Measurements from ENCODE around the gene TAPBPL.
A peak's percentile ranks its signal among the peaks of the same experiment; 100 is the strongest.
"Not testable (repeated sequence)": the region's sequence is repeated elsewhere in the genome, so short reads cannot be mapped to it uniquely, and the experiment has no call there.

The TAPBPL gene

DNA sequence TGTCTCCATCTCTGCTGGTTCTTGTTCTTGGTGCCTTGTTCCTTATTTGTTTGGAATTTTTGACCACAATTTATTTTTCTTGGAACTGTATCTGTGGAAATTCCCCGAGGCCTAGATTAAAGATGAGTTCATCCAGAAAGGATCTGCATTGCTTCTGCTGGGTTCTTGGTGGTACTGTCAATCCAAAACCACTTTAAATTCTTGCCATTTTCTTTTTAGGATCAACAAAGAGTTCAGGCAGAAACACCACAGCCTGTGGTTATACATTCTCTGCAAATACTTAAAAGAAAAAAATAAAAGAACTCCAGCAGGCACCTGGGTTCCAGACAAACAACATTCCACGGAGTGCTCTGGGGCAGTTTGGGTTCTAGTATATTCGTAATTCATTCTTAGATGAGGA is 24.6 kb downstream of the TAPBPL start:
- Histone ChIP-seq H3K36me3 (ENCODE audit: control insufficient read depth, insufficient read depth, low read length, severe bottlenecking) (no peaks in the 10 kb centered on the region), H3K4me1 (ENCODE audit: control insufficient read depth, insufficient read depth, low read length) (peaks cover 16% of the 10 kb centered on the region), H3K9ac (ENCODE audit: low read length) (no peak overlapping the region), H3K4me3 (ENCODE audit: low read length) (no peak overlapping the region), H3K9me3 (ENCODE audit: control insufficient read depth, low read length) (no peaks in the 10 kb centered on the region), H3K27me3 (replicated peaks; ENCODE audit: control insufficient read depth, insufficient read depth, low read length) (no peaks in the 10 kb centered on the region)
- DNase-seq (ENCODE audit: low read depth) = peak; percentile 65

DNA sequence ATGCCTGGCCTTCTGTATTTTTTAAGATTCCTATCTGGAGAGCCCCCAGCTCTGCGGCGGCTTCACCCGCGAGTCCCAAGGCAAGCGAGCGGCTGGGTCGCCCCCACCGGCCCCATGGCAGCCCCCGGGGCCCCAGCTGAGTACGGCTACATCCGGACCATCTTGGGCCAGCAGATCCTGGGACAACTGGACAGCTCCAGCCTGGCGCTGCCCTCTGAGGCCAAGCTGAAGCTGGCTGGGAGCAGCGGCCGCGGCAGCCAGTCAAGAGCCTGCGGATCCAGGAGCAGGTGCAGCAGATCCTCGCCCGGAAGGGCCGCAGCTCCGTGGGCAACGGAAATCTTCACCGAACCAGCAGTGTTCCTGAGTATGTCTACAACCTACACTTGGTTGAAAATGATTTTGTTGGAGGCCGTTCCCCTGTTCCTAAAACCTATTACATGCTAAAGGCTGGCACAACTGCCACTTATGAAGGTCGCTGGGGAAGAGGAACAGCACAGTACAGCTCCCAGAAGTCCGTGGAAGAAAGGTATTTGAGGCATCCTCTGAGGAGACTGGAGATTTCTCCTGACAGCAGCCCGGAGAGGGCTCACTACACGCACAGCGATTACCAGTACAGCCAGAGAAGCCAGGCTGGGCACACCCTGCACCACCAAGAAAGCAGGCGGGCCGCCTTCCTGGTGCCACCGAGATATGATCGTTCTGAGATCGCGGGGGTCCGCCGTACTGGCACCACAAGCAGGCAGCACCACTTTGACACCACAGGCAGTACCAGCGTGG is 25.9 kb downstream of the TAPBPL start:
- DNase-seq (ENCODE audit: low read depth); H3K4me1 ChIP-seq (ENCODE audit: control insufficient read depth, insufficient read depth, low read length); H3K36me3 ChIP-seq (ENCODE audit: control insufficient read depth, insufficient read depth, low read length, severe bottlenecking); H3K27me3 ChIP-seq (replicated peaks; ENCODE audit: control insufficient read depth, insufficient read depth, low read length); H3K9ac ChIP-seq (ENCODE audit: low read length); H3K9me3 ChIP-seq (ENCODE audit: control insufficient read depth, low read length); H3K4me3 ChIP-seq (ENCODE audit: low read length): not testable (repeated sequence)

DNA sequence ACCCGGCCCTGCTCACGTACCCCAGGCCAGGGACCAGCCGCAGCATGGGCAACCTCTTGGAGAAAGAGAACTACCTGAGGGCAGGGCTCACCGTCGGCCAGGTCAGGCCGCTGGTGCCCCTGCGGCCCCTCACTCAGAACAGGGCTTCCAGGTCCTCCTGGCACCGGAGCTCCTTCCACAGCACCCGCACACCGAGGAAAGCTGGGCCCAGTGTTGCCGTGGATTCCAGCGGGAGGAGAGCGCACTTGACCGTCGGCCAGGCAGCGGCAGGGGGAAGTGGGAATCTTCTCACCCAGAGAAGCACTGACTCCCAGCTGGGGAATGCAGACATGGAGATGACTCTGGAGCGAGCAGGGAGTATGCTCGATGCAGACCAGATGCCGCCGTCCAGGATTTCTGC is 26.6 kb downstream of the TAPBPL start:
- Histone ChIP-seq H3K4me1 (ENCODE audit: control insufficient read depth, insufficient read depth, low read length) (peaks cover 8% of the 10 kb centered on the region), H3K36me3 (ENCODE audit: control insufficient read depth, insufficient read depth, low read length, severe bottlenecking) (no peaks in the 10 kb centered on the region), H3K9ac (ENCODE audit: low read length) (no peak overlapping the region), H3K4me3 (ENCODE audit: low read length) (no peak overlapping the region), H3K27me3 (replicated peaks; ENCODE audit: control insufficient read depth, insufficient read depth, low read length) (no peaks in the 10 kb centered on the region), H3K9me3 (ENCODE audit: control insufficient read depth, low read length) (no peaks in the 10 kb centered on the region)
- DNase-seq (ENCODE audit: low read depth) = no peak

DNA sequence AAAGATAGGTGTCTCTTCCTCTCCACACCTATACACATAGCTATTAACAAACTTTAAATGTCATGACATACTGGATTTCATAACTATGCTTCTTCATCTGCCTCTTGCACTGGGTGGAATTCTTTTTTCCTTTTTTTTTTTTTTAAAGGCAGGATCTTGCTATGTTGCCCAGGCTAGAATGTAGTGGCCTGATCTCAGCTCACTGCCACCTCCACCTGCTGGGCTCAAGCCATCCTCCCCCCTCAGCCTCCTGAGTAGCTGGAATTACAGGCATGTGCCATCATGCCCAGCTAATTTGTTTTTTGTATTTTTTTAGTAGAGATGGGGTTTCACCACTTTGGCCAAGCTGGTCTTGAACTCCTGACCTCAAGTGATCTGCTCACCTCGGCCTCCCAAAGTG is 36.4 kb downstream of the TAPBPL start:
- Histone ChIP-seq H3K9me3 (ENCODE audit: control insufficient read depth, low read length) (no peaks in the 10 kb centered on the region), H3K9ac (ENCODE audit: low read length) (no peak overlapping the region), H3K36me3 (ENCODE audit: control insufficient read depth, insufficient read depth, low read length, severe bottlenecking) (peaks cover 3% of the 10 kb centered on the region), H3K4me3 (ENCODE audit: low read length) (no peak overlapping the region), H3K27me3 (replicated peaks; ENCODE audit: control insufficient read depth, insufficient read depth, low read length) (no peaks in the 10 kb centered on the region), H3K4me1 (ENCODE audit: control insufficient read depth, insufficient read depth, low read length) (peaks cover 7% of the 10 kb centered on the region)
- no peak for DNase-seq (ENCODE audit: low read depth)

DNA sequence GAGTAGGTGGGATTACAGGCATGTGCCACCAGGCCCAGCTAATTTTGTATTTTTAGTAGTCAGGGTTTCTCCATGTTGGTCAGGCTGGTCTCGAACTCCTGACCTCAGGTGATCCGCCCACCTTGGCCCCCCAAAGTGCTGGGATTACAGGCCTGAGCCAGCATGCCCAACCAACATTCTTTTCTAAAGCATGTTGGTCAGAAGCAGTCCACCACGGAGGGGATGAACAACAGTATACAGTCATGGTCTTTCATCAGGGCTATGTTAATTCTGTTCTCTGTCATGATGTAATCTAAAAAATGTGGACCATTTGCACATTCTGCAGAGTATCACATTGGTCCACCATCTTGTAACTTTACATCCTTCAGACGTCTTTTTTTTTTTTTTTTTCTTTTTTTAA is 37.6 kb downstream of the TAPBPL start:
- H3K4me3 ChIP-seq (ENCODE audit: low read length) = no peak overlapping the region
- DNase-seq (ENCODE audit: low read depth) = no peak

DNA sequence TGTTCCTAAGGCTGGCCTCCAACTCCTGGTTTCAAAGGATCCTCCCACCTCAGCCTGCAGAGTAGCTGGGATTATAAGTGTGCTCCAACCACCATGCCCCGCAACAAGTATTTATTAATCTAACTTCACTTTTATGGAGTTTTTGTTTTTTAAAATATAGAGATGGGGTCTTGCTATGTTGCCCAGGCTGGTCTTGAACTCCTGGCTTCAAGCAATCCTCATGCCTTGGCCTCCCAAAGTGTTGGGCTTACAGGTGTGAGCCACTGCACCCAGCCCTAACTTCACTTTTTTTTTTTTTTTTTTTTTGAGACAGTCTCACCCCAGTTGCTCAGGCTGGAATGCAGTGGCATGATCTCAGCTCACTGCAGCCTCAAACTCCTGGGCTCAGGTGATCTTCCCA is 38.8 kb downstream of the TAPBPL start:
- H3K4me3 ChIP-seq (ENCODE audit: low read length); H3K36me3 ChIP-seq (ENCODE audit: control insufficient read depth, insufficient read depth, low read length, severe bottlenecking); DNase-seq (ENCODE audit: low read depth); H3K9ac ChIP-seq (ENCODE audit: low read length); H3K9me3 ChIP-seq (ENCODE audit: control insufficient read depth, low read length); H3K27me3 ChIP-seq (replicated peaks; ENCODE audit: control insufficient read depth, insufficient read depth, low read length): not testable (repeated sequence)
- peaks cover 18% of the 10 kb centered on the region for H3K4me1 ChIP-seq (ENCODE audit: control insufficient read depth, insufficient read depth, low read length)

More for the DNA sequence above, 37.6 kb downstream of the TAPBPL start:
- Histone ChIP-seq H3K4me1 (ENCODE audit: control insufficient read depth, insufficient read depth, low read length) (peaks cover 9% of the 10 kb centered on the region), H3K36me3 (ENCODE audit: control insufficient read depth, insufficient read depth, low read length, severe bottlenecking) (peaks cover 3% of the 10 kb centered on the region), H3K9me3 (ENCODE audit: control insufficient read depth, low read length) (no peaks in the 10 kb centered on the region), H3K9ac (ENCODE audit: low read length) (no peak overlapping the region), H3K27me3 (replicated peaks; ENCODE audit: control insufficient read depth, insufficient read depth, low read length) (no peaks in the 10 kb centered on the region)

DNA sequence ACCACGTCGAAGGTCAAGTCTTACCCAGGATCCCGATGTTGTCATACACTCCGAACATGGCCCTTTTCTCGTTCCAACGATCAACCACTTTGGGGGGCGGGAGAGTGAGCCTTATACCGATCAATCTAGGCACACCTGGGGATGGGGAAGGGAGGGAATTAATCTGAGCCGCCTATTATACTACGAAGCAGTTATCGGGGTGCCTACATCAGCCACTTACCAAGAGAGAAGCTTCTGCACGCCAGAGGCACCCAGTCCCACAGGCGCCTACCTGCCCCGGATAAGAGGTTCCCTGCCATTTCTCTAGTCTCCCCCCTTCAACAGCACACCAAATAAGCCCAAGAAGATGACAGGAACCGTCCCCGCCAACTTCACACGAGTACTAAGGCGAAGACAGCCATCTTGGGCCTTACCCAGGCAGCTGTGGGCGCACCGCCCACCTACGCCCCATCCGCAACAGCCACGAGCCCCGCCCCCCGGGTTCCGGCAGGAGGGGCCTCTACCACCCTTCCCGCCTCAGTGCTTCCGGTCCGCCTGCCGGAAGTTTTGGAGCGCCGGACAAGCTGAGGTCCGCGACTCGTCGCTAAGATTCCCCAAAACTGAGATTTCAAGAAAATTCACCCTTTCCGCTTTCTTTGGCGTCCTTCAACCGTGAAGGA is 41.1 kb downstream of the TAPBPL start, which contains the start of gene MRPL51:
TSS of gene MRPL51 (minus strand) at position 425 of the 659 bp plus-strand sequence. CDS start at position 299, 126 bp downstream.
- peak within 1 kb of the TSS; percentile 95 for H3K9ac ChIP-seq (ENCODE audit: low read length)
- H3K36me3 ChIP-seq (ENCODE audit: control insufficient read depth, insufficient read depth, low read length, severe bottlenecking) = peaks cover 11% of the 10 kb centered on the region
- peak; percentile 99 for DNase-seq (ENCODE audit: low read depth)
- H3K27me3 ChIP-seq (replicated peaks; ENCODE audit: control insufficient read depth, insufficient read depth, low read length) = no peaks in the 10 kb centered on the region
- peaks cover 18% of the 10 kb centered on the region for H3K4me1 ChIP-seq (ENCODE audit: control insufficient read depth, insufficient read depth, low read length)
- H3K9me3 ChIP-seq (ENCODE audit: control insufficient read depth, low read length) = no peaks in the 10 kb centered on the region
- peak within 1 kb of the TSS; percentile 94 for H3K4me3 ChIP-seq (ENCODE audit: low read length)

DNA sequence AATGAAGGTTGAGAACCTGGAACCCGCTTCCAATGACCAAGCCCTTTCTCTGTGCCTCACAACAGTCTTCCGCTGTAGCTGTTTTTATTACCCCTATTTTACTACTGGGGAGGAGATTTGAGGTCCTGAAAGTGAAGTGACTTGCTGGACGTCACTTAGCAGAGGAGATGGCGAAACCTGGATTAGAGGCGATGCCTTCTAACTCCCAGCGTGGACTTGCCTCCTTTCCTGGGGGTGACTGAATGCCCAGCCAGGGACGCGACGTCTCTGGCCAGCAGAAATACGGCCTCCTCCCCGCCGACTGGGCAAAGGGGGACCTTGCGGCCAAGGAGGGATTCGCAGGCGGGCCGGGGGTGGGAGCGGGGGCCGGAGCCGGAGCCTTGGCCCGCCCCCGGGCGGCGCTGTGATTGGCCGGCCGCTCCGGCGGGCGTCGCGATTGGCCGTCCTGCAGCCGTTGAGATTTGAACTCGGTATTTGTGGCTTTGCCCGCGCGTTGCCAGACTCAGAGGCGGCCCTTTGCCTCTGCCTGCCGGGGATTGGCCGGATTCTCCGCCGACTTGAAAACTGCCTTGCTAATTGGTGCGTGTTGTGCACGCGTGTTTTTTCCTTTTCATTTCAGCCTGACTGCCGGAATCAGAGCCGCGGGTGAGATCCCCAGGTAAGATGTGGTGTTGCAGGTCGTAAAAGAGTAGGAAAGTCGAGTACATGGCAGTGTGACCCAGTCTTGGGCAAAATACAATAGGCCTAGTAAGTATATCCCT is 41.8 kb downstream of the TAPBPL start, which contains the start of gene NCAPD2:
TSS of gene NCAPD2 (plus strand) at position 606 of the 761 bp plus-strand sequence. CDS start 997 bp downstream, outside the sequence.
- peak; percentile 99 for DNase-seq (ENCODE audit: low read depth)
- Histone ChIP-seq H3K9me3 (ENCODE audit: control insufficient read depth, low read length) (no peaks in the 10 kb centered on the region), H3K36me3 (ENCODE audit: control insufficient read depth, insufficient read depth, low read length, severe bottlenecking) (peaks cover 12% of the 10 kb centered on the region), H3K9ac (ENCODE audit: low read length) (peak within 1 kb of the TSS; percentile 95), H3K4me1 (ENCODE audit: control insufficient read depth, insufficient read depth, low read length) (peaks cover 18% of the 10 kb centered on the region), H3K27me3 (replicated peaks; ENCODE audit: control insufficient read depth, insufficient read depth, low read length) (no peaks in the 10 kb centered on the region), H3K4me3 (ENCODE audit: low read length) (peak within 1 kb of the TSS; percentile 94)

DNA sequence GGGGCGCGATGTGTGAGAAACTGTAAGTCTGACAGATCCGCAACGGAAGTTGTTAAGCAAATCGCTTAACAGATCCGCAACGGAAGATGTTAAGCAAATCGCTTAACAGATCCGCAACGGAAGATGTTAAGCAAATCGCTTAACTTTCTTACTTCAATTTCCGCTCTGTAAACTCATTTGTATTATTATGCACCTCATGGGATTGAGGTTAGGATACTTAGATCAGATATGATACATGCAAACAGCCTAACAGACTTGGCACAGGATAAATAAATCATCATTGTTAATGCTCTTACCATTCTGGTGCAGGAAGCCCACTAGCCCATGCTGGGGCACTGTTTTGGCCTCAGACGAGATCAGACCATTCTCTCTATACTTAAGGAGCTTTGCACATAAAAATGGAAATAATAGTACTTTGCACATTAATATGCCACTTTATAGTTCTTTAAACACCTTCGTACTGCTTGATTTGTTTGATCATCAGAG is 42.5 kb downstream of the TAPBPL start:
- Histone ChIP-seq H3K36me3 (ENCODE audit: control insufficient read depth, insufficient read depth, low read length, severe bottlenecking) (peaks cover 18% of the 10 kb centered on the region), H3K9ac (ENCODE audit: low read length) (peak overlapping the region; percentile 64), H3K4me1 (ENCODE audit: control insufficient read depth, insufficient read depth, low read length) (peaks cover 18% of the 10 kb centered on the region), H3K4me3 (ENCODE audit: low read length) (peak overlapping the region; percentile 94), H3K9me3 (ENCODE audit: control insufficient read depth, low read length) (no peaks in the 10 kb centered on the region), H3K27me3 (replicated peaks; ENCODE audit: control insufficient read depth, insufficient read depth, low read length) (no peaks in the 10 kb centered on the region)
- DNase-seq (ENCODE audit: low read depth) = no peak

DNA sequence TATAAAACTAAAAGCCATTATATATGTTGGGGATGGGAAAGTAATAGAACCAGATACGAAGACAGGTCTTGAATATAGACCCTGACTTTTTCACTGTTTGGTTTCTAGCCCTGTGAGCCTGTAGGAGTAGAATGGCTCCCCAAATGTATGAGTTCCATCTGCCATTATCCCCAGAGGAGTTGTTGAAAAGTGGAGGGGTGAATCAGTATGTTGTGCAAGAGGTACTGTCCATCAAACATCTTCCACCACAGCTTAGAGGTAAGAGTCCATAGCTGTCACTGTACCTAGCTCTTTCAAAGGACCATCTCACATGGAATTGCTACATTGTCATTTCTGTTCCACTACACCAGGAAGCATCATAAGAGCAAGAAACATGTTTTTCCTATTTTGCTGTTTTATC is 43.1 kb downstream of the TAPBPL start:
- DNase-seq (ENCODE audit: low read depth) = peak; percentile 10
- peaks cover 18% of the 10 kb centered on the region for H3K4me1 ChIP-seq (ENCODE audit: control insufficient read depth, insufficient read depth, low read length)
- H3K9ac ChIP-seq (ENCODE audit: low read length) = no peak overlapping the region
- H3K36me3 ChIP-seq (ENCODE audit: control insufficient read depth, insufficient read depth, low read length, severe bottlenecking) = peaks cover 19% of the 10 kb centered on the region
- H3K27me3 ChIP-seq (replicated peaks; ENCODE audit: control insufficient read depth, insufficient read depth, low read length) = no peaks in the 10 kb centered on the region
- H3K4me3 ChIP-seq (ENCODE audit: low read length) = peak overlapping the region; percentile 94
- H3K9me3 ChIP-seq (ENCODE audit: control insufficient read depth, low read length) = no peaks in the 10 kb centered on the region

DNA sequence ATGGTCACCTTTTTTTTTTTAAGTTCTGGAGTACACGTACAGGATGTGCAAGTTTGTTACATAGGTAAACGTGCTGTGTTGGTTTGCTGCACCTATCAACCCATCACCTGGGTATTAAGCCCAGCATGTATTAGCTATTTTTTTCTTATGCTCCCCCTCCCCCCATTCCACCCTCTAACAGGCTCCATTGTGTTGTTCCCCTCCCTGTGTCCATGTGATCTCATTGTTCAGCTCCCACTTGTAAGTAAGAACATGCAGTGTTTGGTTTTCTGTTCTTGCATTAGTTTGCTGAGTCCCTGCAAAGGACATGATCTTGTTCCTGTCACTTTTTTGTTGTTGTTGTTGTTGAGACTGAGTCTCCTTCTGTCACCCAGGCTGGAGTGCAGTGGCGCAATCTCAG is 45.4 kb downstream of the TAPBPL start:
- H3K36me3 ChIP-seq (ENCODE audit: control insufficient read depth, insufficient read depth, low read length, severe bottlenecking) = peaks cover 19% of the 10 kb centered on the region
- H3K9ac ChIP-seq (ENCODE audit: low read length); H3K4me3 ChIP-seq (ENCODE audit: low read length); DNase-seq (ENCODE audit: low read depth); H3K27me3 ChIP-seq (replicated peaks; ENCODE audit: control insufficient read depth, insufficient read depth, low read length); H3K9me3 ChIP-seq (ENCODE audit: control insufficient read depth, low read length): not testable (repeated sequence)
- H3K4me1 ChIP-seq (ENCODE audit: control insufficient read depth, insufficient read depth, low read length) = peaks cover 15% of the 10 kb centered on the region

All from adipocyte (in vitro differentiated cells).